Adrenal gland (tissue), 5 donors: ENCODE results near the gene SEMA4G.
A peak's percentile ranks its signal among the peaks of the same experiment; 100 is the strongest.

ENCODE experiments used
- CTCF ChIP-seq, 6 experiments: fragments of 450-650 bp in 4 of 6; fragments of 200-600 bp in 2 of 6; sonication (generic) in 1 of 6; IDR thresholded peaks; 1 replicate in 5 of 6; 2 replicates in 1 of 6; pipeline versions ENCODE4 v1.5.1 to v1.8.0; 2016 to 2021; ENCODE audit warnings: antibody characterized with exemption in 6 of 6, mild to moderate bottlenecking in 2 of 6, moderate library complexity in 1 of 6
- POLR2A ChIP-seq, 2 donors: fragments of 450-650 bp; IDR thresholded peaks; one replicate each; pipeline ENCODE4 v1.6.1; 2017; ENCODE audit warnings: antibody characterized with exemption in 2 of 2, mild to moderate bottlenecking in 2 of 2, moderate library complexity in 1 of 2
- donor health status: DM: no; HTN: no; CAD: no.

DNA sequence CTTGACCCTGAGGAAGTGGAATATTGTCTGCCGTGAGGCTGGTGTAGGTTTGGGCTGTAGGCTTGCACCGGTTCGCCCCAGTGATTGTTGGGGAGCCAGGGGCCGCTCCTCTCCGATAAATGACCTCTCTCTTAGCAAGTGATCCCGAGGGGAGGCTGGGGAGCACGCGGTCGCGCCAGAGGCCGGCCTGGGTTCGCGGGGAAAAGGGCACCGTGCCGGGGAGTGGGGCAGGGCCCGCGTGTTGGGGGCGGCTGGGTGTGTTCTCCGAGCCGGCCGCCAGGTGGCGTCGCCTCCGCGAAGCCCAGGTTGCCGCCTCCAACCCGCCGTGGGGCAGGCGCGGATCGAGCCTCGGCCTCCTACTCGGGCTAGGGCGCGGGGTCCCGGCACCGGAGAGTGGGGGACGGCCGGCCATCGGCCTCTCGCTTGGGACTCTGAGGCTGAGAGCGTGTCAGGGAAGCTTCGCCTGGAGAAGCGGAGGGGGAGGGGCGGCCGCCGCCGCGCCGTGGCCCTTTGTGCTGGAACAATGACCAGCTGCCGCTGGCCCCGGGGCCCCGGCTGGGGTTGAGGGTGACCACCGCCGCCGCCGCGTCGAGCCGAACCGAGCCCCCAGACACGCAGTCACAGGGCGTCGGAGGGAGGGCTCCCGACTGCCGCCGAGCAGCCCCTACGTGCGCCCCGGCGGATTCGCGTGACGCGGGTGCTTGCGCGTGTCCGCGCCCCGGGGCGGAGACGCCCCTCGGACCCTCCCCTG lies 29.9 kb downstream of the SEMA4G start:
- TF ChIP-seq CTCF (IDR thresholded peaks at IDR 0.05) (peak; percentile 82 to 99 (median 94)), POLR2A (IDR thresholded peaks at IDR 0.05) (peak; percentile 81 to 87)
